Mesodermal cell (in vitro differentiated cells): ENCODE data around the gene KLHL29.

Source experiments
- H3K27ac ChIP-seq: 2 replicates; pipeline ENCODE4 v1.7.0; 2013; ENCODE audit warnings: mild to moderate bottlenecking, low read depth, low read length, moderate library complexity; ENCODE audit not compliant: severe bottlenecking
- H3K36me3 ChIP-seq: 2 replicates; pipeline ENCODE4 v1.7.1; 2013; ENCODE audit warnings: mild to moderate bottlenecking, low read length, moderate library complexity; ENCODE audit not compliant: control insufficient read depth, insufficient read depth
- H3K4me1 ChIP-seq: one replicate; pipeline ENCODE4 v1.7.1; 2013; ENCODE audit warnings: mild to moderate bottlenecking, low read length; ENCODE audit not compliant: insufficient read depth, control insufficient read depth, poor library complexity, severe bottlenecking
- H3K4me3 ChIP-seq: 2 replicates; pipeline ENCODE4 v1.7.0; 2013; ENCODE audit warnings: low read length, control low read depth, mild to moderate bottlenecking; ENCODE audit not compliant: insufficient read depth, poor library complexity, severe bottlenecking; ENCODE audit errors: extremely low read depth
- H3K9me3 ChIP-seq: 2 replicates; pipeline ENCODE4 v1.7.1; 2013; ENCODE audit warnings: mild to moderate bottlenecking, low read length, moderate library complexity; ENCODE audit not compliant: control insufficient read depth
- WGBS, 2 experiments: methylation state at CpG; one replicate each; pipeline ENCODE4 v1.1.5; 2013; ENCODE audit warnings: missing lambda C conversion rate in 2 of 2; ENCODE audit not compliant: insufficient coverage in 2 of 2; 5-methylcytosine and 5-hydroxymethylcytosine counted together

Gene KLHL29

GRCh38 chr2:23493846-23494245 lies 108.9 kb downstream of the KLHL29 start:
- H3K36me3 ChIP-seq: no peaks in the 10 kb centered on the region
- 100% methylated on average over 1 of the region's 4 CpGs; no CpG with 5 or more reads in 1 of the 2 experiments for WGBS, 2 experiments
- no peaks in the 10 kb centered on the region for H3K9me3 ChIP-seq
- H3K4me3 ChIP-seq: no peak overlapping the region
- H3K27ac ChIP-seq: no peak overlapping the region
- H3K4me1 ChIP-seq: peaks cover 4% of the 10 kb centered on the region

GRCh38 chr2:23494286-23494685 lies 109.3 kb downstream of the KLHL29 start:
- 82 to 92% methylated on average over 8 of the region's 8 CpGs for WGBS, 2 experiments
- Histone ChIP-seq H3K36me3 (no peaks in the 10 kb centered on the region), H3K9me3 (no peaks in the 10 kb centered on the region), H3K27ac (no peak overlapping the region), H3K4me1 (peaks cover 9% of the 10 kb centered on the region), H3K4me3 (no peak overlapping the region)

GRCh38 chr2:23495661-23496114 lies 110.7 kb downstream of the KLHL29 start:
- no peaks in the 10 kb centered on the region for H3K9me3 ChIP-seq
- no peaks in the 10 kb centered on the region for H3K36me3 ChIP-seq
- H3K4me1 ChIP-seq: peaks cover 5% of the 10 kb centered on the region
- no peak overlapping the region for H3K4me3 ChIP-seq
- no peak overlapping the region for H3K27ac ChIP-seq
- 88 to 92% methylated on average over 17 to 19 of the region's 19 CpGs for WGBS, 2 experiments

- no peaks in the 10 kb centered on the region for H3K9me3 ChIP-seq
- WGBS, 2 experiments: 50 to 74% methylated on average over 2 to 3 of the region's 5 CpGs
- H3K4me1 ChIP-seq: peaks cover 5% of the 10 kb centered on the region
- no peak overlapping the region for H3K4me3 ChIP-seq
- no peak overlapping the region for H3K27ac ChIP-seq
- no peaks in the 10 kb centered on the region for H3K36me3 ChIP-seq
These were observed 111.5 kb downstream of the KLHL29 start for GRCh38 chr2:23496456-23496855.

- no peaks in the 10 kb centered on the region for H3K36me3 ChIP-seq
- H3K4me1 ChIP-seq: peaks cover 5% of the 10 kb centered on the region
- no peak overlapping the region for H3K27ac ChIP-seq
- no peak overlapping the region for H3K4me3 ChIP-seq
- WGBS, 2 experiments: 57 to 62% methylated on average over 3 to 7 of the region's 7 CpGs
- H3K9me3 ChIP-seq: no peaks in the 10 kb centered on the region
These were observed 112.1 kb downstream of the KLHL29 start for GRCh38 chr2:23497063-23497462.

- Histone ChIP-seq H3K4me3 (no peak overlapping the region), H3K36me3 (no peaks in the 10 kb centered on the region), H3K9me3 (no peaks in the 10 kb centered on the region), H3K4me1 (peaks cover 5% of the 10 kb centered on the region), H3K27ac (no peak overlapping the region)
- 70 to 90% methylated on average over 5 to 6 of the region's 6 CpGs for WGBS, 2 experiments
These were observed 112.6 kb downstream of the KLHL29 start for GRCh38 chr2:23497536-23497935.

GRCh38 chr2:23498943-23499342 lies 114.0 kb downstream of the KLHL29 start:
- peaks cover 14% of the 10 kb centered on the region for H3K4me1 ChIP-seq
- no peaks in the 10 kb centered on the region for H3K9me3 ChIP-seq
- no peaks in the 10 kb centered on the region for H3K36me3 ChIP-seq
- H3K4me3 ChIP-seq: no peak overlapping the region
- WGBS, 2 experiments: 75 to 90% methylated on average over 2 to 4 of the region's 7 CpGs
- H3K27ac ChIP-seq: no peak overlapping the region

- H3K27ac ChIP-seq: no peak overlapping the region
- H3K36me3 ChIP-seq: no peaks in the 10 kb centered on the region
- WGBS, 2 experiments: 93 to 97% methylated on average over 5 to 7 of the region's 8 CpGs
These were observed 114.5 kb downstream of the KLHL29 start for GRCh38 chr2:23499439-23499838.

GRCh38 chr2:23500836-23501235 lies 115.9 kb downstream of the KLHL29 start:
- Histone ChIP-seq H3K4me1 (peaks cover 16% of the 10 kb centered on the region), H3K9me3 (no peaks in the 10 kb centered on the region), H3K27ac (no peak overlapping the region), H3K36me3 (no peaks in the 10 kb centered on the region), H3K4me3 (no peak overlapping the region)
- 84 to 86% methylated on average over 6 to 11 of the region's 12 CpGs for WGBS, 2 experiments

More at GRCh38 chr2:23499439-23499838, 114.5 kb downstream of the KLHL29 start:
- peaks cover 16% of the 10 kb centered on the region for H3K4me1 ChIP-seq
- H3K4me3 ChIP-seq: no peak overlapping the region
- no peaks in the 10 kb centered on the region for H3K9me3 ChIP-seq

GRCh38 chr2:23502096-23502495 lies 117.1 kb downstream of the KLHL29 start:
- Histone ChIP-seq H3K4me3 (no peak overlapping the region), H3K36me3 (no peaks in the 10 kb centered on the region), H3K9me3 (no peaks in the 10 kb centered on the region), H3K4me1 (peaks cover 16% of the 10 kb centered on the region), H3K27ac (no peak overlapping the region)
- WGBS, 2 experiments: 84 to 91% methylated on average over 12 to 14 of the region's 15 CpGs

GRCh38 chr2:23503097-23503496 lies 118.1 kb downstream of the KLHL29 start:
- Histone ChIP-seq H3K36me3 (no peaks in the 10 kb centered on the region), H3K4me3 (no peak overlapping the region), H3K9me3 (no peaks in the 10 kb centered on the region), H3K4me1 (peaks cover 16% of the 10 kb centered on the region), H3K27ac (peak overlapping the region; percentile 66)
- WGBS, 2 experiments: 79 to 85% methylated on average over 6 of the region's 6 CpGs
